Adrenal gland (tissue), 12 donors: ENCODE measurements around the gene SETD2. TPM values are rescaled to one million over a fixed set of nuclear protein-coding genes. Genes with fewer than 3 reads are reported as not detected.
"Not testable (repeated sequence)": the region's sequence is repeated elsewhere in the genome, so short reads cannot be mapped to it uniquely, and the experiment has no call there.

Experiments
- DNase-seq, 7 donors: peaks; one replicate each; pipeline ENCODE4 v3.0.0-alpha.2; 2019 to 2020
- H3K27ac ChIP-seq, 5 donors: fragments of 200-600 bp; sonication (generic) in 4 of 5; 1 replicate in 3 of 5; 2 replicates in 2 of 5; pipeline versions ENCODE4 v1.5.1 to v1.8.0; 2016 to 2020; ENCODE audit warnings: mild to moderate bottlenecking in 1 of 5
- H3K27me3 ChIP-seq: fragments of 200-600 bp; 2 replicates; pipeline ENCODE4 v1.8.0; 2021
- H3K36me3 ChIP-seq, 2 donors: fragments of 200-600 bp; replicated peaks in 1 of 2; 1 replicate in 1 of 2; 2 replicates in 1 of 2; pipeline versions ENCODE4 v1.5.1 to v1.8.0; 2018 to 2022
- H3K4me1 ChIP-seq, 2 donors: fragments of 200-600 bp; replicated peaks in 1 of 2; 1 replicate in 1 of 2; 2 replicates in 1 of 2; pipeline versions ENCODE4 v1.5.1 to v1.8.0; 2018 to 2021
- H3K4me3 ChIP-seq, 4 donors: fragments of 200-600 bp; sonication (generic) in 3 of 4; one replicate each; pipeline ENCODE4 v1.5.1; 2016 to 2018
- H3K9me3 ChIP-seq, 3 donors: fragments of 200-600 bp; sonication (generic) in 1 of 3; replicated peaks in 1 of 3; 1 replicate in 2 of 3; 2 replicates in 1 of 3; pipeline versions ENCODE4 v1.5.1 to v1.8.0; 2016 to 2021
- CTCF ChIP-seq, 6 experiments: fragments of 450-650 bp in 4 of 6; fragments of 200-600 bp in 2 of 6; sonication (generic) in 1 of 6; IDR thresholded peaks; 1 replicate in 5 of 6; 2 replicates in 1 of 6; pipeline versions ENCODE4 v1.5.1 to v1.8.0; 2016 to 2021; ENCODE audit warnings: antibody characterized with exemption in 6 of 6, mild to moderate bottlenecking in 2 of 6, moderate library complexity in 1 of 6
- POLR2A ChIP-seq, 2 donors: fragments of 450-650 bp; IDR thresholded peaks; one replicate each; pipeline ENCODE4 v1.6.1; 2017; ENCODE audit warnings: antibody characterized with exemption in 2 of 2, mild to moderate bottlenecking in 2 of 2, moderate library complexity in 1 of 2
- WGBS, 4 donors: extraction: QIAGEN DNeasy Blood & Tissue Kit in 2 of 4; methylation state at CpG; one replicate each; pipeline versions ENCODE4 v1.1.5 to v1.1.7; 2013 to 2017; 5-methylcytosine and 5-hydroxymethylcytosine counted together
- intact Hi-C, 2 donors: fragments of 100-400 bp; cut with DNase I; formaldehyde crosslinking; loops; one replicate each; pipeline versions ENCODE4 v1.14.1 to v1.15.0; 2022 to 2023
- polyA plus RNA-seq, 3 donors: library from polyadenylated mRNA; stranded (reverse); fragments of 200-250 nt in 2 of 3; fragments of 350-450 nt in 1 of 3; fragmentation: Illumina TruSeq in 1 of 3; extraction: RNeasy Lipid Tissue Mini Kit (QIAGEN cat#74804) in 1 of 3; gene quantifications; one replicate each; pipeline ENCODE4 v1.2.3, GENCODE V29; 2013 to 2014
- total RNA-seq, 9 donors: library from RNA; depleted of rRNA in 4 of 9; stranded (reverse); fragments of >200 nt in 4 of 9; fragments of 120-200 nt in 1 of 9; fragmentation: NEBNext Ultra II Directional in 1 of 9; extraction: Animal tissue kit (Norgen Biotek cat#: 25700) in 1 of 9; gene quantifications; one replicate each; pipeline versions ENCODE4 v1.1.0 to v1.2.4, GENCODE V29; 2013 to 2023
- donor health status: healthy with polysubstance abuse.
- donor health status: Bipolar disorder and iron deficiency.
- donor health status: DM: yes; HTN: yes; CAD: no.
- donor health status: DM: no; HTN: no; CAD: no.
- donor health status: DM: no; HTN: no; CAD: no.
- donor health status: DM: yes; HTN: yes; CAD: no.

SETD2 gene
- total and polyA plus RNA-seq, 12 donors: 12.6 to 58.9 (median 39.1) TPM

- H3K4me1 ChIP-seq: peaks cover 6 to 33% of the 10 kb centered on the region in 2 donors
- no peaks in the 10 kb centered on the region for H3K9me3 ChIP-seq
- no peak for DNase-seq
- 73 to 87% (median 76%) methylated on average over 2 of the region's 2 CpGs for WGBS, 4 donors
- H3K36me3 ChIP-seq: peaks cover 0 to 43% of the 10 kb centered on the region in 2 donors
- H3K27me3 ChIP-seq: no peaks in the 10 kb centered on the region
- no peak overlapping the region for H3K27ac ChIP-seq
- H3K4me3 ChIP-seq: no peak overlapping the region
- intact Hi-C loops: no loop called here
- no peak for TF ChIP-seq POLR2A (IDR thresholded peaks at IDR 0.05)
- no peak for TF ChIP-seq CTCF (IDR thresholded peaks at IDR 0.05)
Measured at GRCh38 chr3:47034868-47035489, 128.9 kb downstream of the SETD2 start.

GRCh38 chr3:47031041-47031440 lies 132.9 kb downstream of the SETD2 start:
- H3K9me3 ChIP-seq, intact Hi-C loops, H3K4me3 ChIP-seq, DNase-seq, H3K27me3 ChIP-seq: not testable (repeated sequence)
- peak overlapping the region in 2 of 5 donors; percentile 22 to 34 for H3K27ac ChIP-seq
- peaks cover 3 to 29% of the 10 kb centered on the region in 2 donors for H3K4me1 ChIP-seq
- 52 to 61% (median 56%) methylated on average over 4 of the region's 4 CpGs for WGBS, 4 donors
- H3K36me3 ChIP-seq: peaks cover 0 to 23% of the 10 kb centered on the region in 2 donors

- Histone ChIP-seq H3K4me1 (peaks cover 0 to 25% of the 10 kb centered on the region in 2 donors), H3K9me3 (no peaks in the 10 kb centered on the region), H3K27me3 (no peaks in the 10 kb centered on the region), H3K4me3 (no peak overlapping the region), H3K36me3 (peaks cover 0 to 5% of the 10 kb centered on the region in 2 donors), H3K27ac (no peak overlapping the region)
- no peak for DNase-seq
- intact Hi-C loops: no loop called here
- no peak for TF ChIP-seq CTCF (IDR thresholded peaks at IDR 0.05)
- TF ChIP-seq POLR2A (IDR thresholded peaks at IDR 0.05): no peak
- WGBS, 4 donors: 82 to 95% (median 89%) methylated on average over 1 of the region's 1 CpG
Measured at GRCh38 chr3:47028667-47029066, 135.2 kb downstream of the SETD2 start.

- Histone ChIP-seq H3K9me3 (no peaks in the 10 kb centered on the region), H3K4me1 (peaks cover 0 to 25% of the 10 kb centered on the region in 2 donors), H3K4me3 (no peak overlapping the region), H3K27me3 (no peaks in the 10 kb centered on the region), H3K36me3 (peaks cover 0 to 3% of the 10 kb centered on the region in 2 donors), H3K27ac (no peak overlapping the region)
- TF ChIP-seq POLR2A (IDR thresholded peaks at IDR 0.05): no peak
- no peak for TF ChIP-seq CTCF (IDR thresholded peaks at IDR 0.05)
- 84 to 94% (median 87%) methylated on average over 3 of the region's 3 CpGs for WGBS, 4 donors
- intact Hi-C loops: no loop called here
- no peak for DNase-seq
Measured at GRCh38 chr3:47028146-47028545, 135.8 kb downstream of the SETD2 start.

- 88 to 100% (median 92%) methylated on average over 1 of the region's 1 CpG for WGBS, 4 donors
- H3K4me3 ChIP-seq, H3K27me3 ChIP-seq, DNase-seq, H3K27ac ChIP-seq, H3K9me3 ChIP-seq, intact Hi-C loops, H3K36me3 ChIP-seq: not testable (repeated sequence)
- peaks cover 0 to 28% of the 10 kb centered on the region in 2 donors for H3K4me1 ChIP-seq
Measured at GRCh38 chr3:47026432-47026831, 137.5 kb downstream of the SETD2 start.
